NCI-H524 (cell line): ENCODE results near the gene EIF4E1B.

Experiments
- DNase-seq, 2 experiments: peaks; one replicate each; lab custom pipeline; 2025; lab: John Stamatoyannopoulos, UW

Gene EIF4E1B

DNA sequence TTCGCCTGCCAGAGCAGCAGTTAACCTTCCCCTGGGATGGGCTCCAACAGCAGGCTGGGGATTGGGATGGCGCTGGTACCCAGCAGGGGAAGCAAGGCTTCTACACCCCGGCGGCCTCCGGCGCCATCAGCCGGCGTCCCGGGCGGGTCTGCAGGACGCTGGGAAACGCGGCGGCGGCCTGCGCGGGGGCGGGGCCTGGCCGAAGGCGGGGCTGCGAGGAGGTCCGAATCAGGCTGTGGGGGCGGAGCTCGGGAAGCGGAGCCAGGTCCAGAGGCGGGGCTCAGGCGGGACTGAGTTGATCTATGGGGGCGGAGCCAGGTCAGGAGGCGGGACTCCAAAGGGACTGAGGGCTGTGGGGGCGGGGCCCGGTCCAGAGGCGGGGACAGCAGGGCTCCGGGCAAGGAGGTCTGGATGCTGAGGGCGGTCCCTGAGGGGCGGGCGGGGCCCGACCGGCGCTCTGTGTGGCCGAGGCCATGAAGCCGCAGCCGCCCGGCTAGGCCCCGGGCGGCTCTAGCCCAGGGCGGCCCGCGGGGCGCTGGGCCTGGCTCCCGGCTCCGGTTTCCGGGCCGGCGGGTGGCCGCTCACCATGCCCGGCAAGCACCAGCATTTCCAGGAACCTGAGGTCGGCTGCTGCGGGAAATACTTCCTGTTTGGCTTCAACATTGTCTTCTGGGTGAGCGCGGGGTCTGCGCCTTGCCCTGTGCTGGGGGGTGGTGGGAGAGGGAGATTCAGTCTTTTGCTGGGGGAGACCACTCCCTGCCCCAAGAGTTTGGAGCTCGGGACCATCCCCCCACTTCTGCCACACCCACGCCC, 16.8 kb downstream of the EIF4E1B start, which contains the start of gene TSPAN17:
TSPAN17 (plus strand) TSS at position 455 of the 813 bp plus-strand sequence; CDS start at position 587, 132 bp downstream.
- DNase-seq, result peak; percentile 91 to 98

DNA sequence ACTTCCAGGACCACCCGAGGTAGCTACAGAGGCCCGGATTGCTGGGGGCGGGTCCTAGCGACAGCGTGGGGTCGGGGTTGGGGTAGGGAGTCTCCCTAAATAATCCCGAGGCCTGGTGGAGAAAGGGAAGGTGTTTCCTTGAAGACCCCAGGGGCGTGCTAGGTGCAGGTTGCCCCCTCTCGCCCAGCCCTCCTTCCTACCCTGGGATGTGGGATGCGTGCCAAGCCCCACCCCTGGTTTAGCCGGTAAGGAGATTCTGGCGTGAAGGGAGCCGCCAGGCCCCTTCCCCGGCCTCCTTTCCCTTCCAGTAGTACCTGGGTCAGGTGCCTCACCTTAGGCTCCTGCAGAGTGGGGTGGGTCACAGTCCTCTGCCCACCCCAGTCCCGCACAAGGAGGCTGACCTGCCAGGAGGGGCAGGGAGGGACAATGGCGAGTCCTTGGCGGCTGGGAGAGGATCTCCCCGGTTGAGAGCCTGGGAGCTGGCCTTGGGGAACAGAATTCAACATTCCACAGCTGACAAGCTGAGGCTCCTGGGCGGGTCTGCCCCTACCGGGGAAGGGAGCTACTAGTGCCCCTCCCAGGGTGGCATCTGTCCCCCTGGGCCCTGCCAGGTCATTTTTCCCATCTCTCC, 17.5 kb downstream of the EIF4E1B start:
- peak in 1 of 2 experiments; percentile 39 for DNase-seq

DNA sequence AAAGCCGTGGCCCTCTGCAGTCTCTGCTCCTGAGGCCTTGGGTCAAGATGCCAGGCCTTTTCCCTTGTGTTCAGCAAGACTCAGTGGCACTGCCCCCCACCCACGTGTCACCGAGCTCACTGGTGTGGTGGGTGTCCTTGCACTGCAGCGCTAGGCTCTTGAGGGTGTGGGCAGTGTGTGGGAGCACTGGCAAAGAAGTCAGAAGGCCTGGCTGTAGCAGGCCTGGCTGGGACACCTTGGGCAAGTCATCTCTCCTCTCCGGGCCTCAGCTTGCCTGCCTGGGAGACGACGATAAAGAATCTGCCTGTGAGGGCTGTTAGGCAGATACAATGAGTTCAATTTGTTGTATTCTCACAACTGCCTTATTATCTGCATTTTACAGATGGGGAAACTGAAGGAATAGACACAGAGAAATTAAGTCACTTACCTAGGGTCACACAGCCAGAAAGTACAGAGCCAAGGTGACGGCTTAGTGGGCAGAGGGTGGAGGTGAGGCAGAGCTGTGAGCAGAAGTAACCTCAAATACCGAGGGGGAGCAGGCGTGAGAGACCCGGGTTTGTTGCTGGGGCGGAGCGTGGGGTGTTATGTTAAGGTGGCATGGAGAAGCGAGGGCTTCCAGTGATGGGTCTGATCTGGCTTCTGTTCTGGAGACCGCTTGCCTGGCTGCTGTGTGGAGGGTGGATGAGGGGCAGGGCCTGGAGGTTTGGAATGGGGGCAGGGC, 18.2 kb downstream of the EIF4E1B start:
- DNase-seq, result no peak

DNA sequence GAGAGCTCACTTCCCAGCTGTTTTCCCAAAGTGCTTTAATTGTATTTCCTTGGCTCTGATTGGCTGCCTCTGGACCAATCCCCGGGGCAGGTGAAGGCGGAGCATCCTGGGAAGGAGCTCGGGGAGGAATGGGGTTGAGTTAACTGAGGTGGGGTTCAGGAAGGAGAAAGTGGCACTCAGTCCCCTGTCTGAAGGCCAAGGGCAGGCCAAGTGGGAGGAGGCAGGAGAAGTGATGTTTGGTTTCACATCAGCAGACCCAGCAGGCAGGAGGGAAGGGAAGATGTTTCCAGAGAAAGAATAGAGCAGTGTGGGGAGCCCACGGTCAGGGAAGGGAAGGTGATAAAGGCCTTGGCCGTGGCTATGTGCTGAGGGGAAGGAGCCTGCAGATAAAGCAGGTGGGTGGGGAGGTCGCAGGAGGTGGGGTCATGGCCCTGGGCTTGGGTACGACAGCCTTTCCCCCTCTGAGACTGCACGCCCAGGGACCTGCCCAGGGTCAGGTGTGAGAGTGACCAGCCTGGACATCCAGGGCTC, 19.9 kb downstream of the EIF4E1B start:
- peak; percentile 10 to 46 for DNase-seq

DNA sequence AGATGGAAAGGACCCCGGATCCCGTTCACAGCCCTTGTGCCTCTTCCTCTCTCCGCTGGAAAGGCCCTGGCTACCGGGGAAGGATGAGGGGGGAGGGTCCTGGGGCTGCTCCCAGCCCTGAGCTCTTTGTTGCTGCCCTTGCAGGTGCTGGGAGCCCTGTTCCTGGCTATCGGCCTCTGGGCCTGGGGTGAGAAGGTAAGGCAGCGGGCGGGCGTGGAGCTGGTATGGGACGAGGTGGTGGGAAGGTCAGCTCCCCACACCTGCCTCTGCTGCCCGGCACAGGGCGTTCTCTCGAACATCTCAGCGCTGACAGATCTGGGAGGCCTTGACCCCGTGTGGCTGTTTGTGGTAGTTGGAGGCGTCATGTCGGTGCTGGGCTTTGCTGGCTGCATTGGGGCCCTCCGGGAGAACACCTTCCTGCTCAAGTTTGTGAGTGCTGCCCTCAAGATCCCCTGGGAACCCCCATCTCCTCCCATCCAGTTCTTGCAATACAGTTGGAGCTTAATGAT, 21.1 kb downstream of the EIF4E1B start:
- DNase-seq, result no peak

DNA sequence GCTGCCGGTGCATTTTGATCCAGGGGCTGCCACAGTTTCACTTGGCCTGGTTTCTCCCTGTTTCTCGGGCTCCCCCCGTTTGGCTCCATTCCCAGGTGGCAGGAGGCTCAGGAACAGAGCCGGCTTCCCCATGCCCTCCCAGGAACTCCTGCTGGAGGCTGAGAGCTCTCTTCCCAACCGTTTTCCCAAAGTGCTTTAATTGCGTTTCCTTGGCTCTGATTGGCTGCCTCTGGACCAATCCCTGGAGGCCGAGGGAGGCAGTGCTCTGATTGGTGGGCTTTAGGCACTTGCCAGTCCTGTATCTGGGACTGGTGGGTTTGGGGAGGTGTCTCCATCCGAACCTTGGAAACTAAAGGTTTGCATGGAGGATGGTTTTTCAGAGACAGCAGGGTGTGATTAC, 21.7 kb downstream of the EIF4E1B start:
- DNase-seq, result peak; percentile 57 to 81

DNA sequence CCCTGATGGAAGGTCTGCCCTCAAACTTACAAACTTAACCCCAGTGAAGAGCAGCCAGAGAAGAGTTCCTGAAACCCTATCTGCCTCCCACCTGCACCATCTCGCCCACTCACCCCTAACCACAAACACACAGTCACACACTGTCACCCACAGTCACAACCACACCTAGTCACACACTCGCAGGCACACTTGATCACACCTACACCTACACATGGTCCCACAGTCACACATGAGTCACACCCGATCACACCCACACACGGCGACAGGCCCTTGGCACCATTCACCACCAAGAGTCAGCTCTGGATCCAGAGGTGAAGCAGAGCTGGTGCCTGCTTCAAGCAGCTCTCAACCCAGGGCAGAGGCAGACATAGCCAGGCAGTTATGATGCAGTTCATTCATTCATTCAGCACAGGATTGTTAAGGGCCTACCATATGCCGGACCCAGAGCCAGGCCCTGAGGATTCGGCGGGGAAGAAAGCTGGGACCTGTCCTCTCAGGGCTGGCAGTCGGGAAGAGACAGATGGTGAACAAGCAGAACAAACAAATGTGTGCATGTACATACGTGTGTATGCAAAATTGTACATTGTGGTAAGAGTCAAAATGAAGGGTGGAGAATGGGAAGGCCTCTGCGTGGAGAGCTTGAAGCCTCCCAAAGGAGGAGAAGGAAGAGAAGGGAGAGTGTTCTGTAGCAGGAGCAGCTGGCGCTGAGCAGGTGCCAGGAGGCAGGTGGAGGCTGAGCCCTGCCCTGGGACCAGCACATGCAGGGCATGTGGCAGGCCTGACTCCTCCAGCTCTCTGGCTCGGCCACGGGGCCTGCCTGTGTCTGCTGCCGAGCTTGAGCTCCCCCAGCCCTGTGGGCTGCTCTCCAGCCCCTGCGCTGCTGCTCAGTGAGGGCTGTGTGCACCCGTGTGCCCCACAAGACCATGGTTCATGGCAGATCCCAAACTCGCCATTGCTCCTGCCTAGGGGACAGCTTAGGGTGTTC, 23.2 kb downstream of the EIF4E1B start:
- DNase-seq, result peak in 1 of 2 experiments; percentile 47

DNA sequence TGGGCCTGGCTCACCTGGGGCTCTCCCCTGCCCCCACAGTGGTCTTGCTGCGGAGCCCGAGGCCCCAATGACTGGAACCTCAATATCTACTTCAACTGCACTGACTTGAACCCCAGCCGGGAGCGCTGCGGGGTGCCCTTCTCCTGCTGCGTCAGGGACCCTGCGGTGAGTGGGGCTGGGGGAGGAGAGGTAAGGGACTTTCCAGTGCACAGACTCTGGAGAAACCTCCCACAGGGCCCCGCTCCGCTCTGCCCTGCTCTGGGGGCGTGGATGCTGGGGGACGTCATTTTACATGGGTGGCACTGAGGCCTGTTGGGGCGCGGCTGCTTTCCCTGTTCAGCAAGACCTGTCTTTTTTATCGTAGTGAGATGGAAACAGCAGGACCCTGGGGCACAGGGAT, 24.4 kb downstream of the EIF4E1B start:
- DNase-seq, result no peak

DNA sequence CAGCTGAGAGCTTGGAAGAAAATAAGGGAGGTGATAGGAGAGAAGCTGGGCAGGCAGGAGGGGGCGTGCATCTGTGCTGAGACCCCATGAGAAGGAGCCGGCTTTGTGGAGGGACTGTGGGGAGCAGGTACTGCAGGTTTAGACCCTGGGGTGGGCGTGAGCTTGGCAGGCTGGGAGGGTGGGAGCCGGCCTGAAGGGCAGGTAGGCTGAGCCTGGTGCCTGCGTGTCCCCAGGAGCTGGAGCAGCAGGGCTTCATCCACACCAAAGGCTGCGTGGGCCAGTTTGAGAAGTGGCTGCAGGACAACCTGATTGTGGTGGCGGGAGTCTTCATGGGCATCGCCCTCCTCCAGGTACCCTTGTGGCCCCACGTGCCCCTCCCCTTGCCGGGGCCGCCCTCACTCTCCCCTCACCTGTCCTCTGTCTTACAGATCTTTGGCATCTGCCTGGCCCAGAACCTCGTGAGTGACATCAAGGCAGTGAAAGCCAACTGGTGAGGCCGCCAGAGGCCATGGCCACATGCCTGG, 26.1 kb downstream of the EIF4E1B start:
- DNase-seq, result peak in 1 of 2 experiments; percentile 10

DNA sequence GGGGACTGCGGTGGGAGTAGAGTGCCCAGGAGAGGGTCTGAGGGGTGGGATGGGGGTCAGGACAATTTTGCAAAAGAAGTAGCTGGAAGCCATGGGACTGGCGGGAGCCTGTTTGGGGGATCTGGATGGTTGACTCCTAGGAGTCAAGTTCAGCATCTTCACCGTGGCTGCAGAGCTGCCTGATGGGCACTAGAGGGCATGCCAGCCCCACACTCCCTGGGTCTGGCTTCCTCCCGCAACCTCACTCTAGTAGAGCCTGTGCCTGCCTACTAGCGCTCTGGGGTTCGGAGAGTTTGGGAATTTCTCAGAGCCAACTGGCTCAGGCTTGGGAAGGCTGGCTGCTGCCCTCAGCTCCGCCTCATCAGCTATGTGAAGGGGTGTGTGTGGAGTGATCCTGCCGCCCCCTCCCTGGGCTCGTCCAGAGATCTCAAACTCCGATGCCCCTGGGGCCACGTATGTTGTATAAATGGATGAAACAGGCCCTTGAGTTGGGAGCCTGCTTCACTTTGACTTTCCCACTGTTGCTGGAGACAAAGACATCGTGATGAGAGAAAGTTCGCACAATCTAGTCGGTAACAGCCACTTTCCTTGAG, 27.6 kb downstream of the EIF4E1B start:
- DNase-seq, result peak; percentile 24 to 74

DNA sequence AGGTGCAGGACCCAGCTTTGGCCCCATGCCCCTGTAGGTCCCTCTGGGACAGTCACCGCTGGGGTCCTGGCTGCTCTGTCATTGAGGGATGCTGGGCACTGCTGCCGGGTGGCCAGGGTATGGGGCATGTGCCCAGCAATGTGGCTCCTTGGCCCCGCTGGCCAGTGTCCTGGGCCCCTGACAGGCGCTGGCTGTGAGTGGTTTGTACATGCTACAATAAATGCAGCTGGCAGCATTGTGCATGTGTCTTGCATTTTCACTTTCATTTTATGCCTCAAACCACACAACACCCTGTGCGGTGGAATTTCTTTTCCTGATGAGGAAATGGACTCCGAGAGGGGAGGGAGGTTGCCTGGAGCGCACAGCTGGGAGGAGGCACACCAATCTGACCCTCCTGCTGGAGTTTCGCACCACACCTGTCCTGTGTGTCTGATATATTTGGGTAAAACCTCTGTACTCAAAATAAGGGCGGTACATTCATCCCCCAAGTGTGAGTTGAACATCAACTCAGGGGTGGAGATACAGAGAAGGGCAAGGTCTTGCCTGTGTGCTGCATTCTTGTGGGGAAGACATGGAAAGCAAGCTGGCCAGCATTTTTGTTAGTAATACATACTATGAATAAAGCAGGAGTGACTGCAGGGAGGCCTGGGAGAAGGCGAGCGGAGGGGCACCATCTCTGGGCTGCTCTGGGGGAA, 28.5 kb downstream of the EIF4E1B start:
- DNase-seq, result no peak

DNA sequence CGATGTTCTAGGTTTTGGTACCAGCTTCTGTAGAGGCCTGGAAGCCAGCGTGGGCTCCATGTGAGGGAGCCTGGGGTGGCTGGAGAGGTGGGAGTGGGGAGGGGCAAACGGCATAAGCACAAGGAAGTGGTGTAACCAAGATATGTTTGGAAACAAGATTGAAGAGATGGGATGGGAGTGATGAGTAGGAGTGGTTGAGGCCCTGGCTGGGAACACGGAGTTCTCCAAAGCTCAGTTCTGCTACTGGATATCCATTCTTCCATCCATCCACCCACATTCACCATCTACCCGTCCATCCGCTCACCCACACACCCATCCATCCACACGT, 29.0 kb downstream of the EIF4E1B start:
- no peak for DNase-seq

DNA sequence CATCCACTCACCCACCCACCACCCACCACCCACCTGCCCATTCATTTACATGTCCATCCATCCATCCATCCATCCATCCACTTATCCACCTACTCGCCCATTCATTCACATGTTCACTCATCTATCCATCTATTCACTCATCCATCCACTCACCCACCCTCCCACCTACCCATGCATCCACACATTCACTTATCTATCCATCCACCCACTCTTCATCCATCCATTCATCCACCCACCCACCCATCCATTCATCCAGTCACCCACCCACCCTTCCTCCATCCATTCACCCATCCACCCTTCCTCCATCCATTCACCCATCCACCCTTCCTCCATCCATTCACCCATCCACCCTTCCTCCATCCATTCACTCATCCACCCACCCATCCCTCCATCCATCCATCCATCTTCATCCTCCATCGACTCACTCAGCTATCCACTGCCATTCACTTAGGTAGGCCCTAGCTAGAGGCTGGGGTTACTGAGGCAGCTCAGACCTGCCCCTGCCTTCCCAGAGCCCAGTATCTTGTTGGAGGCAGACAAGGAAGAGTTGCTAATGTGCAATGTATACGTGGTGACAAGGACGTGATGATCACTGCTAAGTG, 29.5 kb downstream of the EIF4E1B start:
- DNase-seq, result no peak

DNA sequence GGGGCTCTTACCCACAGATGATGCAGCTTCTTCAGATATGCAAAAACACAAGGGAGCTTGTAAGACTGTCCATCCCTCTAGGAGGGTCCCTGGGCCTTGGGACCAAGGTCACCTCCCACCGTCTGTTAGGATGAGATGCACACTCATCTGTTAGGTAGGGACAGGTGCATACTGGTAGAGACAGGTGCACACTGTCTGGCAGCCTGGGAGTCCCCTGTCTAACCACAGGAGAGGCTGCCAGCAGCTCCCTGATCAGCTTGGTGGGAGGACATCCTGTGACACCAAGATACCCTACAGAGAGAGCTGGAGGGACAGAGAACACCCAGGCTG, 30.0 kb downstream of the EIF4E1B start:
- no peak for DNase-seq

DNA sequence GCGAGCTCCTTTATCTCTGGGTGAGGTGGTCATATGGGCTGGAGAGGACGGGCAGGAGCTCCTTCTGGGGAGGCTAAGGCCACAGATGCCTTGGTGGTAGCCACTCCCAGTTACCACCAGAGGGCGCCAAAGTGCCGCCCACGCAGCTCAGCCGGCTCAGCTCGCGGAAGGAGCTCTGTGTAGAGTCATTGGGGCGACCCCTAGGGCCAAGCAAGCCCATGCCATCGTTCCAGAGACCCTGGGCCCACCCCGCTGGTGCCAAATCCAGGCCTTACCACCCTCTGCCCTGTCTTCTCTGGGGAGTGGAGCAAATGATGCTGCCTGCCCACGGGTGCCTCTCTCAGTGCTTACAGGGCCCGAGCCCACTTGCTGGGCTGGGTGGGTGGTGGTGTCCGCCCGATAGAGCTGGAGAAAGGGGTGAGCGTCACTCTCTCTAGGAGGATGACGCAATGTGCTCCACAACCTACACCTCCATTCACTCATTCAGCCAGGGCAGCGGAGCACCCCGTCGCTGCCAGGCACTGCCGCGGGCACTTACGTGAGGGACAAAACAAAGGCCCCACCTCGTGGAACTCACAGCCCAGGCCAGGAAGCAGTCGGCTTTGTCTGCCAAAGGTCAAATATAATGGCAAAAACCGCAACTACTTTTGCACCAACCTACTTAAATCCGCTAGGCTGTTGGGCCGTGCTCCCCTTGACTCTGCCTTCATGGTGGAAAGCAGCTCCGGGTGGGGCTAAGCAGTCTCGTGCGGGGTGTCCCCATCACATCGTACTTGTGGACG, 30.6 kb downstream of the EIF4E1B start:
- peak; percentile 65 to 84 for DNase-seq

DNA sequence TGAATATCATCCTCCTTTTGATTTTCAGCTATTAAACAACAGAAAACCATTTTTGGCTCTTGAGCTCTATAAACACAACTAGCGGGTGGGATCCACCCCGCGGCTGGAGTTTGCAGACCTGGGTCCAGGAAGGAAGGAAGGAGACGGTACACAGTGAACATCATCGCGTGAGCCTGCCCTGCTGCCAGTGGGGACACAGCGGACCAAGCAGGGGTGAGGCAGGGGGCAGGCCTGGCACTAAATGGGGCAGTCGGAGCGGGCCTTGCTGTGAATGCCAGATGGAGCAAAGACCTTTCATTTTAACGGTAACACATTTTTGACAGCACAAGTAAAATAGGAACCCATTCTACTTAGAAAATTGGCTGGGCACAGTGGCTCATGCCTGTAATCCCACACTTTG, 31.2 kb downstream of the EIF4E1B start:
- no peak for DNase-seq

DNA sequence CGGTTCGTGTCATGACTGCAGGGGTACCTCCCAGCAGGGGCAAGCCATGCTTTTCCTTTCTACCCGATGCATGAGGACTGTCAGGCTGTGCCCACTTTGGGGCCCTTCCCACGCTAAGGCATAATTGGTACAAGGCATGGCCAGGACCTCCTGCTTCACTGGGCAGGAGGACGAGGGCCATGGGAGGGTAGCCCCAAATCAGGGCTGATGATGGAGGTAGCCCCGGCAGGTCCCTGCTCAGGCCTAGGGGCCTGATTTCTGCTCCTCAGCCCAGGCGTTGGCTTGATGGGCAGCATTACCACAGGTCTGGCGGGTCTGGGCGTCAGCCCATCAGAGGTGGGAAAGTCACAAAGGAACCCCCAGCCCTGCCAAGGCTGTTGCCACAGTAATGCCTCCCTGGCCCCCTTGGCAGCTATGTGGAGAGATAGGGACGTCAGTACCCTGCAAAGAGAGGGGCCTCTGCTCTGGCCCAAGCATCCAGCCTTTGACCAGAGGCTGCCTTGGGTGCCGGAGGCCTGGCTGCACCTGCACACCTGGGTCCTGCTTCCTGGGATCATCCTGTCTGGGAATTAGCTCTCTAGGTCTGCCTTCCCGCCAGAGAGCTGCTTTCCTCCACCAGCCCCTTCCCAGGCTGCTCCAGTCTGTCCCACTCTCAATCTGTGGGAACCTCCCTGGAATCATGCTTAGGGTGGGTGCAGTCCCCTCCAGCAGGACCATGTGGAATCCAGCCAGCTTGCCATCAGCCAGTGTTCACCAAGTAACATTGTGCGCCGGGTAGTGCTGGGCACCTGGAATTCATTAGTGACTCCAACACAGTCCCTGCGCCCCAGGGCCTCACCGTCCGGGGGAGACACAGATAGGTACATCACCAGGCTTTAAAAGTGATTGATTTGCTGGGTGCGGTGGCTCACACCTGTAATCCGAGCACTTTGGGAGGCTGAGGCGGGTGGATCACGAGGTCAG, 32.2 kb downstream of the EIF4E1B start:
- no peak for DNase-seq

DNA sequence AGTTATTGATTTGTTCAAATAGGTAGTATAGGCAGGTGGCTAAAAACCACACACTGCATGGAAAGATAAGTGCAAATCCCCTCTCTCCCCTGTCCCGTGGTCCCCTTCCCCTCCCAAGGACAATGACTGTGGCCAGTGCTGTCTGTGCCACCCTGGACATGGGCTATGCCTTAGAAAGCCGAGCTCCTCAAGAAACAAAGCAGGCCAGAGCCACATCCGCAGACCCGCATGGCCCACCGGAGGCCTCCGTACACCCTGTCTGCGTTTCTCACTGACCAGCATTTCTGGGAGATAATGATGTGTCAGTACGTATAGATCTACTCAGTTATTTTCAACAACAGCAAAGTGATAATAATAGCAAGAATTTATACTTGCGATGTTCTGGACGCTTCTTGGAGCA, 33.1 kb downstream of the EIF4E1B start:
- DNase-seq, result no peak
